IMR-90 (cell line): ENCODE measurements around the gene IPO13. TPM values are rescaled to one million over a fixed set of nuclear protein-coding genes. Genes with fewer than 3 reads are reported as not detected.

Source experiments
- ATAC-seq: fragments of 200-7000 bp; cut with Tn5 transposase; 2 replicates; pipeline ENCODE4 v1.9.1; 2020; ENCODE audit warnings: low read depth, mild to moderate bottlenecking, moderate library complexity
- BruUV-seq: library from RNA; stranded (reverse); fragments of 400-500 nt; replicated peaks from 2 replicates; lab custom pipeline; 2021; lab: Mats Ljungman, UMichigan
- CTCF ChIA-PET: fragments of 300-600 bp; formaldehyde crosslinking; extraction: SDS; loops from one replicate; lab custom pipeline; 2021; ENCODE audit warnings: antibody characterized with exemption; lab: Yijun Ruan, JAX
- POLR2A ChIA-PET: fragments of 300-600 bp; sonication (Branson Sonifier 250); formaldehyde crosslinking; loops from one replicate; lab custom pipeline; 2022; ENCODE audit warnings: antibody characterized with exemption; ENCODE audit not compliant: unreplicated experiment; lab: Charles Lee
- DNase-seq: peaks from one replicate; pipeline ENCODE4 v3.0.0; 2013
- H2AFZ ChIP-seq: replicated peaks from 2 replicates; pipeline ENCODE3; 2013; ENCODE audit warnings: low read length, mild to moderate bottlenecking; ENCODE audit not compliant: poor library complexity
- H2AK5ac ChIP-seq: 2 replicates; pipeline ENCODE4 v1.6.1; 2013; ENCODE audit warnings: low read depth, low read length, inconsistent platforms
- H2AK9ac ChIP-seq: replicated peaks from 2 replicates; pipeline ENCODE3; 2013; ENCODE audit warnings: mild to moderate bottlenecking, low read depth, low read length, moderate library complexity; ENCODE audit not compliant: poor library complexity
- H2BK120ac ChIP-seq: 2 replicates; pipeline ENCODE4 v1.6.1; 2013; ENCODE audit warnings: low read depth, low read length, inconsistent platforms
- H2BK15ac ChIP-seq: 3 replicates; pipeline ENCODE4 v1.6.1; 2013; ENCODE audit warnings: low read depth, low read length, inconsistent platforms
- H2BK20ac ChIP-seq: 2 replicates; pipeline ENCODE4 v1.6.1; 2013; ENCODE audit warnings: low read depth, mild to moderate bottlenecking, inconsistent platforms, low read length, moderate library complexity
- H2BK5ac ChIP-seq: 2 replicates; pipeline ENCODE4 v1.6.1; 2013; ENCODE audit warnings: mild to moderate bottlenecking, low read depth, low read length, inconsistent platforms; ENCODE audit not compliant: poor library complexity, severe bottlenecking
- H3K14ac ChIP-seq: replicated peaks from 2 replicates; pipeline ENCODE4 v1.6.1; 2013; ENCODE audit warnings: low read depth, low read length, inconsistent platforms
- H3K18ac ChIP-seq: 2 replicates; pipeline ENCODE4 v1.6.1; 2013; ENCODE audit warnings: low read depth, low read length, control low read depth
- H3K23ac ChIP-seq: 2 replicates; pipeline ENCODE4 v1.6.1; 2013; ENCODE audit warnings: low read depth, low read length, inconsistent platforms
- H3K27ac ChIP-seq: 2 replicates; pipeline ENCODE4 v1.5.1; 2013; ENCODE audit warnings: mild to moderate bottlenecking, control low read depth, low read length; ENCODE audit not compliant: insufficient read depth
- H3K27me3 ChIP-seq: 2 replicates; pipeline ENCODE4 v1.6.1; 2013; ENCODE audit warnings: low read length; ENCODE audit not compliant: control insufficient read depth, insufficient read depth
- H3K36me3 ChIP-seq: 2 replicates; pipeline ENCODE4 v1.6.1; 2013; ENCODE audit warnings: low read length, mixed read lengths; ENCODE audit not compliant: control insufficient read depth, insufficient read depth
- H3K4ac ChIP-seq: 2 replicates; pipeline ENCODE4 v1.6.1; 2013; ENCODE audit warnings: low read depth, low read length, inconsistent platforms
- H3K4me1 ChIP-seq: 2 replicates; pipeline ENCODE4 v1.6.1; 2013; ENCODE audit warnings: low read length, mixed read lengths; ENCODE audit not compliant: control insufficient read depth, insufficient read depth
- H3K4me2 ChIP-seq: 2 replicates; pipeline ENCODE4 v1.6.1; 2013; ENCODE audit warnings: low read depth, mild to moderate bottlenecking, control low read depth, low read length, moderate library complexity
- H3K4me3 ChIP-seq: 2 replicates; pipeline ENCODE4 v1.5.1; 2013; ENCODE audit warnings: low read depth, mild to moderate bottlenecking, control low read depth, low read length, moderate library complexity; ENCODE audit not compliant: insufficient read depth
- H3K56ac ChIP-seq: 2 replicates; pipeline ENCODE4 v1.6.1; 2013; ENCODE audit warnings: low read length, inconsistent platforms; ENCODE audit not compliant: insufficient read depth; ENCODE audit errors: extremely low read depth
- H3K79me1 ChIP-seq, 2 experiments: 2 replicates each; pipeline ENCODE4 v1.6.1; 2013; ENCODE audit warnings: low read length in 2 of 2, inconsistent platforms in 1 of 2, low read depth in 1 of 2
- H3K9ac ChIP-seq: 2 replicates; pipeline ENCODE4 v1.6.1; 2013; ENCODE audit warnings: low read depth, low read length, control low read depth
- H3K9me1 ChIP-seq: 2 replicates; pipeline ENCODE4 v1.6.1; 2013; ENCODE audit warnings: low read length, inconsistent platforms; ENCODE audit not compliant: insufficient read depth
- H3K9me3 ChIP-seq: 2 replicates; pipeline ENCODE4 v1.6.1; 2013; ENCODE audit warnings: low read length; ENCODE audit not compliant: control insufficient read depth, insufficient read depth
- H4K20me1 ChIP-seq: 2 replicates; pipeline ENCODE4 v1.6.1; 2013; ENCODE audit warnings: low read length, inconsistent platforms; ENCODE audit not compliant: insufficient read depth
- H4K5ac ChIP-seq: 2 replicates; pipeline ENCODE4 v1.6.1; 2013; ENCODE audit warnings: mild to moderate bottlenecking, low read depth, low read length, control low read depth
- H4K8ac ChIP-seq, 2 experiments: 2 replicates each; pipeline ENCODE4 v1.6.1; 2013; ENCODE audit warnings: low read depth in 2 of 2, low read length in 2 of 2, control low read depth in 1 of 2, inconsistent platforms in 1 of 2
- H4K91ac ChIP-seq: 2 replicates; pipeline ENCODE4 v1.6.1; 2013; ENCODE audit warnings: low read depth, low read length, inconsistent platforms; ENCODE audit not compliant: insufficient read depth
- BHLHE40 ChIP-seq: fragments of 150-350 bp; IDR thresholded peaks from 2 replicates; pipeline ENCODE4 v1.6.1; 2016; ENCODE audit warnings: mild to moderate bottlenecking, low read depth, low read length
- CEBPB ChIP-seq: IDR thresholded peaks from 2 replicates; pipeline ENCODE4 v1.6.1; 2012; ENCODE audit warnings: low read depth, low read length, improper control_type of control experiment
- CHD1 ChIP-seq: IDR thresholded peaks from 2 replicates; pipeline ENCODE4 v1.6.1; 2012; ENCODE audit warnings: low read depth, low read length, improper control_type of control experiment
- CTCF ChIP-seq: conservative IDR thresholded peaks from 2 replicates; pipeline ENCODE4 v1.5.1; 2012; ENCODE audit warnings: mild to moderate bottlenecking, low read depth, low read length, improper control_type of control experiment
- FOS ChIP-seq: fragments of 150-350 bp; IDR thresholded peaks from 2 replicates; pipeline ENCODE4 v1.6.1; 2016; ENCODE audit warnings: low read depth, low read length
- MXI1 ChIP-seq: IDR thresholded peaks from 2 replicates; pipeline ENCODE4 v1.6.1; 2012; ENCODE audit warnings: low read depth, mild to moderate bottlenecking, low read length, moderate library complexity, borderline replicate concordance
- NFE2L2 ChIP-seq: fragments of 150-350 bp; IDR thresholded peaks from 2 replicates; pipeline ENCODE4 v1.6.1; 2016; ENCODE audit warnings: low read depth, mild to moderate bottlenecking, low read length
- RAD21 ChIP-seq: IDR thresholded peaks from 2 replicates; pipeline ENCODE4 v1.6.1; 2012; ENCODE audit warnings: low read length, improper control_type of control experiment
- RCOR1 ChIP-seq: IDR thresholded peaks from 2 replicates; pipeline ENCODE4 v1.6.1; 2012; ENCODE audit warnings: mild to moderate bottlenecking, low read length, improper control_type of control experiment; ENCODE audit not compliant: insufficient replicate concordance
- RFX5 ChIP-seq: IDR thresholded peaks from 2 replicates; pipeline ENCODE4 v1.8.0; 2012; ENCODE audit warnings: low read depth, mild to moderate bottlenecking, low read length, moderate library complexity
- SMC3 ChIP-seq: fragments of 150-350 bp; IDR thresholded peaks from 2 replicates; pipeline ENCODE4 v1.6.1; 2016; ENCODE audit warnings: low read depth, mild to moderate bottlenecking, antibody characterized with exemption, low read length, moderate library complexity
- USF2 ChIP-seq: fragments of 150-350 bp; IDR thresholded peaks from 2 replicates; pipeline ENCODE4 v1.6.1; 2017; ENCODE audit warnings: mild to moderate bottlenecking, antibody characterized with exemption, low read length, low read depth
- WGBS, 2 experiments: methylation state at CpG; one replicate each; pipeline versions ENCODE4 v1.1.5 to v1.1.7; 2013; ENCODE audit warnings: missing lambda C conversion rate in 2 of 2; ENCODE audit not compliant: insufficient read length in 1 of 2; ENCODE audit errors: extremely low coverage in 2 of 2; 5-methylcytosine and 5-hydroxymethylcytosine counted together
- dilution Hi-C: fragments of 300-500 bp; cut with HindIII; formaldehyde crosslinking; loops from one replicate; pipeline ENCODE4 v1.14.3; 2018; ENCODE audit warnings: low sequenced_read_pairs; ENCODE audit not compliant: unreplicated experiment
- in situ Hi-C: fragments of 300-500 bp; cut with MboI; formaldehyde crosslinking; loops from 3 replicates; pipeline ENCODE4 v1.14.3; 2019; ENCODE audit warnings: low sequenced_read_pairs, inconsistent platforms, mixed read lengths
- intact Hi-C: fragments of 100-400 bp; cut with micrococcal nuclease; formaldehyde crosslinking; loops from 2 replicates; pipeline ENCODE4 v1.10.0; 2022
- polyA plus RNA-seq, 3 experiments: library from polyadenylated mRNA; depleted of rRNA; stranded (reverse); fragments of >200 nt; gene quantifications; 2 replicates each; pipeline ENCODE4 v1.2.3, GENCODE V29; 2012; ENCODE audit warnings: low replicate concordance in 1 of 3
- total RNA-seq: library from RNA; depleted of rRNA; stranded (reverse); fragments of >200 nt; gene quantifications from 2 replicates; pipeline ENCODE4 v1.2.3, GENCODE V29; 2012

Gene IPO13
- total and polyA plus RNA-seq, 2 of the 4 experiments (the other 2 are of a cell fraction): 15.2 to 18.7 TPM

- peaks cover 10% of the 10 kb centered on the region for H3K4me1 ChIP-seq
- ChIA-PET CTCF (interaction anchor here (5.6 kb wide), 1 partner anchor 165 kb away, joined by 149 read pairs; no protein-coding TSS in a partner anchor), POLR2A (no interaction called here)
- peaks cover 3% of the 10 kb centered on the region; the same call in 1 of the 2 replicates for H4K20me1 ChIP-seq
- DNase-seq (no peak), ATAC-seq (no peak)
- H3K18ac ChIP-seq: no peak overlapping the region
- H3K27me3 ChIP-seq: no peaks in the 10 kb centered on the region
- peaks cover 6% of the 10 kb centered on the region for H3K9me1 ChIP-seq
- no peak overlapping the region for H4K5ac ChIP-seq
- H2BK20ac ChIP-seq: no peak overlapping the region
- H3K4ac ChIP-seq: 0 out of 2 replicates have a peak overlapping the region, but pooled peaks have one; percentile 8
- no TSS peak for BruUV-seq
- peaks cover 6% of the 10 kb centered on the region; the same call in 1 of the 2 replicates for H3K36me3 ChIP-seq
- WGBS, 2 experiments: 88% methylated on average over 4 of the region's 13 CpGs; no CpG with 5 or more reads in 1 of the 2 experiments
- no peak overlapping the region; the same call in 1 of the 2 replicates for H4K91ac ChIP-seq
- H4K8ac ChIP-seq: no peak overlapping the region
- no peak overlapping the region for H3K4me2 ChIP-seq
- no peak overlapping the region for H3K27ac ChIP-seq
- no peak overlapping the region for H3K56ac ChIP-seq
- no peak overlapping the region for H2AFZ ChIP-seq
- H3K9ac ChIP-seq: no peak overlapping the region
- peak overlapping the region; percentile 20; the same call in 1 of the 2 replicates for H2AK5ac ChIP-seq
- H2BK15ac ChIP-seq: peak overlapping the region; percentile 21; the same call in 1 of the 3 replicates
- no peak overlapping the region for H2BK5ac ChIP-seq
- peaks cover 0 to 13% of the 10 kb centered on the region in 2 experiments; a peak in 1 of 4 replicates for H3K79me1 ChIP-seq
- in situ Hi-C loops: loop anchor here (5.0 kb wide), 1 partner anchor 160 kb away; no protein-coding TSS in a partner anchor
- H3K23ac ChIP-seq: no peak overlapping the region
- dilution Hi-C loops: no loop called here
- intact Hi-C loops: loop anchor here (5.0 kb wide), 1 partner anchor 80 kb away; no protein-coding TSS in a partner anchor
- H3K14ac ChIP-seq: no peak overlapping the region
- H2AK9ac ChIP-seq: peak overlapping the region; percentile 4
- TF ChIP-seq USF2 (no peak), RAD21 (no peak), MXI1 (no peak), CTCF (no peak), CEBPB (no peak), CHD1 (no peak), SMC3 (no peak), RCOR1 (no peak), NFE2L2 (no peak), FOS (no peak), RFX5 (no peak), BHLHE40 (no peak)
- H2BK120ac ChIP-seq: no peak overlapping the region; the same call in 1 of the 2 replicates
- no peak overlapping the region for H3K4me3 ChIP-seq
- peaks cover 5% of the 10 kb centered on the region for H3K9me3 ChIP-seq
Observed at GRCh38 chr1:43931711-43932660, 14.8 kb upstream of the IPO13 start.
